DND-41 (cell line): ENCODE results near the gene ABI3BP.

Source experiments
- EZH2 ChIP-seq: IDR thresholded peaks from 3 replicates; pipeline ENCODE4 v1.6.1; 2012; ENCODE audit warnings: borderline replicate concordance, low read depth, mild to moderate bottlenecking, moderate library complexity, low read length, inconsistent platforms; ENCODE audit not compliant: severe bottlenecking
- TF ChIP-seq, protein P1 (sequence below): IDR thresholded peaks from 2 replicates; pipeline ENCODE4 v1.5.1; 2012; ENCODE audit warnings: borderline replicate concordance, low read length, moderate library complexity, mild to moderate bottlenecking; ENCODE audit not compliant: poor library complexity, severe bottlenecking; ENCODE audit errors: extremely low read depth

- TF ChIP-seq, protein P1, sequence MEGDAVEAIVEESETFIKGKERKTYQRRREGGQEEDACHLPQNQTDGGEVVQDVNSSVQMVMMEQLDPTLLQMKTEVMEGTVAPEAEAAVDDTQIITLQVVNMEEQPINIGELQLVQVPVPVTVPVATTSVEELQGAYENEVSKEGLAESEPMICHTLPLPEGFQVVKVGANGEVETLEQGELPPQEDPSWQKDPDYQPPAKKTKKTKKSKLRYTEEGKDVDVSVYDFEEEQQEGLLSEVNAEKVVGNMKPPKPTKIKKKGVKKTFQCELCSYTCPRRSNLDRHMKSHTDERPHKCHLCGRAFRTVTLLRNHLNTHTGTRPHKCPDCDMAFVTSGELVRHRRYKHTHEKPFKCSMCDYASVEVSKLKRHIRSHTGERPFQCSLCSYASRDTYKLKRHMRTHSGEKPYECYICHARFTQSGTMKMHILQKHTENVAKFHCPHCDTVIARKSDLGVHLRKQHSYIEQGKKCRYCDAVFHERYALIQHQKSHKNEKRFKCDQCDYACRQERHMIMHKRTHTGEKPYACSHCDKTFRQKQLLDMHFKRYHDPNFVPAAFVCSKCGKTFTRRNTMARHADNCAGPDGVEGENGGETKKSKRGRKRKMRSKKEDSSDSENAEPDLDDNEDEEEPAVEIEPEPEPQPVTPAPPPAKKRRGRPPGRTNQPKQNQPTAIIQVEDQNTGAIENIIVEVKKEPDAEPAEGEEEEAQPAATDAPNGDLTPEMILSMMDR, result no peak
- TF ChIP-seq EZH2, result no peak
These were observed 16.6 kb downstream of the ABI3BP start for GRCh38 chr3:100976611-100977010.
